Smooth muscle cell (in vitro differentiated cells): ENCODE data around the gene RELB. TPM values are rescaled to one million over a fixed set of nuclear protein-coding genes. Genes with fewer than 3 reads are reported as not detected.

ENCODE experiments used
- DNase-seq: peaks from one replicate; lab custom pipeline; 2025; ENCODE audit not compliant: unreplicated experiment; lab: John Stamatoyannopoulos, UW
- H2AFZ ChIP-seq: fragments of 200-600 bp; sonication (generic); 2 replicates; pipeline ENCODE4 v1.6.0; 2016; ENCODE audit warnings: antibody characterized with exemption, low read depth, mild to moderate bottlenecking
- H3F3A ChIP-seq: fragments of 200-600 bp; sonication (generic); 2 replicates; pipeline ENCODE4 v1.6.0; 2017; ENCODE audit warnings: antibody characterized with exemption, low read depth
- H3K27ac ChIP-seq: fragments of 200-600 bp; sonication (generic); 2 replicates; pipeline ENCODE4 v1.5.1; 2016; ENCODE audit warnings: low read depth, mild to moderate bottlenecking
- H3K27me3 ChIP-seq: fragments of 200-600 bp; sonication (generic); 2 replicates; pipeline ENCODE4 v1.6.1; 2016; ENCODE audit warnings: low read depth, mild to moderate bottlenecking
- H3K36me3 ChIP-seq: fragments of 200-600 bp; sonication (generic); 2 replicates; pipeline ENCODE4 v1.5.1; 2016; ENCODE audit warnings: low read depth
- H3K4me1 ChIP-seq: fragments of 200-600 bp; sonication (generic); 2 replicates; pipeline ENCODE4 v1.5.1; 2016; ENCODE audit warnings: low read depth
- H3K4me2 ChIP-seq: fragments of 200-600 bp; sonication (generic); 2 replicates; pipeline ENCODE4 v1.6.0; 2016; ENCODE audit warnings: mild to moderate bottlenecking
- H3K4me3 ChIP-seq: fragments of 200-600 bp; sonication (generic); 2 replicates; pipeline ENCODE4 v1.5.1; 2016; ENCODE audit warnings: mild to moderate bottlenecking
- H3K79me2 ChIP-seq: fragments of 200-600 bp; sonication (generic); 2 replicates; pipeline ENCODE4 v1.6.0; 2016; ENCODE audit warnings: low read depth, mild to moderate bottlenecking
- H3K9ac ChIP-seq: fragments of 200-600 bp; sonication (generic); 2 replicates; pipeline ENCODE4 v1.6.0; 2016; ENCODE audit warnings: low read depth
- H3K9me3 ChIP-seq: fragments of 200-600 bp; sonication (generic); replicated peaks from 2 replicates; pipeline ENCODE4 v1.5.1; 2016; ENCODE audit warnings: low read depth
- H4K20me1 ChIP-seq: fragments of 200-600 bp; sonication (generic); 2 replicates; pipeline ENCODE4 v1.6.0; 2016; ENCODE audit warnings: low read depth
- WGBS: methylation state at CpG from one replicate; pipeline ENCODE4 v1.1.7; 2016; ENCODE audit warnings: low lambda C conversion rate; 5-methylcytosine and 5-hydroxymethylcytosine counted together
- polyA plus RNA-seq: library from polyadenylated mRNA; unstranded; fragments of >200 nt; fragmentation: Nextera tagmentation; extraction: Ambion mirVana; gene quantifications from 2 replicates; pipeline ENCODE4 v1.2.1, GENCODE V29; 2016
- total RNA-seq: library from RNA; depleted of rRNA; stranded (reverse); fragments of >200 nt; gene quantifications from 2 replicates; pipeline ENCODE4 v1.2.3, GENCODE V29; 2014
- TF ChIP-seq, protein P1 (sequence below): fragments of 200-600 bp; sonication (generic); IDR thresholded peaks from 2 replicates; pipeline ENCODE4 v1.5.1; 2017; ENCODE audit warnings: borderline replicate concordance, mild to moderate bottlenecking, antibody characterized with exemption; ENCODE audit not compliant: insufficient read depth, poor library complexity, severe bottlenecking

The RELB gene
- total and polyA plus RNA-seq, 2 experiments from 2014 or later, result 11.2 to 27.1 TPM

DNA sequence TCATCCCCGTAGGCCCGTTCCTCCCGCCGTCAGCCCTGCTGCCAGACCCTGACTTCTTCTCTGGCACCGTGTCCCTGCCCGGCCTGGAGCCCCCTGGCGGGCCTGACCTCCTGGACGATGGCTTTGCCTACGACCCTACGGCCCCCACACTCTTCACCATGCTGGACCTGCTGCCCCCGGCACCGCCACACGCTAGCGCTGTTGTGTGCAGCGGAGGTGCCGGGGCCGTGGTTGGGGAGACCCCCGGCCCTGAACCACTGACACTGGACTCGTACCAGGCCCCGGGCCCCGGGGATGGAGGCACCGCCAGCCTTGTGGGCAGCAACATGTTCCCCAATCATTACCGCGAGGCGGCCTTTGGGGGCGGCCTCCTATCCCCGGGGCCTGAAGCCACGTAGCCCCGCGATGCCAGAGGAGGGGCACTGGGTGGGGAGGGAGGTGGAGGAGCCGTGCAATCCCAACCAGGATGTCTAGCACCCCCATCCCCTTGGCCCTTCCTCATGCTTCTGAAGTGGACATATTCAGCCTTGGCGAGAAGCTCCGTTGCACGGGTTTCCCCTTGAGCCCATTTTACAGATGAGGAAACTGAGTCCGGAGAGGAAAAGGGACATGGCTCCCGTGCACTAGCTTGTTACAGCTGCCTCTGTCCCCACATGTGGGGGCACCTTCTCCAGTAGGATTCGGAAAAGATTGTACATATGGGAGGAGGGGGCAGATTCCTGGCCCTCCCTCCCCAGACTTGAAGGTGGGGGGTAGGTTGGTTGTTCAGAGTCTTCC, 36.3 kb downstream of the RELB start:
- Histone ChIP-seq H3K4me2 (no peak overlapping the region), H2AFZ (no peak overlapping the region), H3K4me1 (peaks cover 7% of the 10 kb centered on the region), H3K27me3 (no peaks in the 10 kb centered on the region), H3K36me3 (peaks cover 6% of the 10 kb centered on the region), H3K79me2 (peaks cover 32% of the 10 kb centered on the region), H4K20me1 (peaks cover 32% of the 10 kb centered on the region), H3K9me3 (no peaks in the 10 kb centered on the region), H3K9ac (no peak overlapping the region), H3K4me3 (no peak overlapping the region), H3F3A (no peaks in the 10 kb centered on the region), H3K27ac (no peak overlapping the region)
- DNase-seq, result no peak
- 97% methylated on average over 37 of the region's 37 CpGs for WGBS
- TF ChIP-seq, protein P1, sequence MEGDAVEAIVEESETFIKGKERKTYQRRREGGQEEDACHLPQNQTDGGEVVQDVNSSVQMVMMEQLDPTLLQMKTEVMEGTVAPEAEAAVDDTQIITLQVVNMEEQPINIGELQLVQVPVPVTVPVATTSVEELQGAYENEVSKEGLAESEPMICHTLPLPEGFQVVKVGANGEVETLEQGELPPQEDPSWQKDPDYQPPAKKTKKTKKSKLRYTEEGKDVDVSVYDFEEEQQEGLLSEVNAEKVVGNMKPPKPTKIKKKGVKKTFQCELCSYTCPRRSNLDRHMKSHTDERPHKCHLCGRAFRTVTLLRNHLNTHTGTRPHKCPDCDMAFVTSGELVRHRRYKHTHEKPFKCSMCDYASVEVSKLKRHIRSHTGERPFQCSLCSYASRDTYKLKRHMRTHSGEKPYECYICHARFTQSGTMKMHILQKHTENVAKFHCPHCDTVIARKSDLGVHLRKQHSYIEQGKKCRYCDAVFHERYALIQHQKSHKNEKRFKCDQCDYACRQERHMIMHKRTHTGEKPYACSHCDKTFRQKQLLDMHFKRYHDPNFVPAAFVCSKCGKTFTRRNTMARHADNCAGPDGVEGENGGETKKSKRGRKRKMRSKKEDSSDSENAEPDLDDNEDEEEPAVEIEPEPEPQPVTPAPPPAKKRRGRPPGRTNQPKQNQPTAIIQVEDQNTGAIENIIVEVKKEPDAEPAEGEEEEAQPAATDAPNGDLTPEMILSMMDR, result no peak

- H3K9ac ChIP-seq, result peak within 1 kb of the TSS; percentile 94
- H3F3A ChIP-seq, result peaks cover under 1% of the 10 kb centered on the region
- no peak within 1 kb of the TSS for H2AFZ ChIP-seq
- TF ChIP-seq, protein P1, result no peak
- H3K36me3 ChIP-seq, result peaks cover 6% of the 10 kb centered on the region
- no peaks in the 10 kb centered on the region for H3K27me3 ChIP-seq
- H3K4me2 ChIP-seq, result peak within 1 kb of the TSS; percentile 88
- peak; percentile 71 for DNase-seq
- H3K4me1 ChIP-seq, result peaks cover 7% of the 10 kb centered on the region
- peaks cover 48% of the 10 kb centered on the region for H4K20me1 ChIP-seq
- WGBS, result 4% methylated on average over 53 of the region's 62 CpGs
- peak within 1 kb of the TSS; percentile 86 for H3K4me3 ChIP-seq
- peaks cover 49% of the 10 kb centered on the region for H3K79me2 ChIP-seq
- H3K27ac ChIP-seq, result peak within 1 kb of the TSS; percentile 91
- no peaks in the 10 kb centered on the region for H3K9me3 ChIP-seq
Observed at GRCh38 chr19:45038931-45039893, 37.9 kb downstream of the RELB start, which contains the start of gene CLASRP. CLASRP (plus strand) TSS chr19:45039045; CDS start chr19:45040213, 1,168 bp downstream.

DNA sequence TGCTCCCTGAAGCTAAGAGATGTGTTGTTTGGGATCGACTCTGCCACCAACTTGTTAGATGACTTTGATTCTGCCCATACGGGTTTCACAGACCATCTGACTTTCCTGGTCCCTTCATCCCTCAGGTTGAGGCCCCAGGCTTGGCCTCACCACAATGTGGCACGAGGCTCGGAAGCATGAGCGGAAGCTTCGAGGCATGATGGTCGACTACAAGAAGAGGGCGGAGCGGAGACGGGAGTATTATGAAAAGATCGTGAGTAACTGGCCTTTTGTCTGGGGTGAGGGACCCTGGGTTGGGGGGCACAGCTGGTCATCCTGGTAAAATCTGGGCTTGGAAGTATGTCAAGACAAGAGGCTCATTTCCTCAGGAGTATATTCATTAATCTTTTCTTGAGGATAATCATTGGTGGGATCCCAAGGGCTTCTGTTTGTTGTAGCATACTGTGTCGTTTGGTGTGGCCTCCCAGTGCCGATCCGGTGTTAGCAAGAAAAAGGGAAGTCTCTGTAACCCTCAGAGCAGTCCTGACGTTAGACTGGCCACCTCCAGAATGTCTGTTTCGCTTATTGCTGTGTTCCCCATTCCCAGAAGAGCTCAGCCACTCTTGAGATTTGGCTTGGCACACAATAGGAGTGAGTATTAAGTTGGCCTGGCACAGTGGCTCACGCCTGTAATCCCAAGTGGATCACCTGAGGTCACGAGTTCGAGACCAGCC, 39.0 kb downstream of the RELB start:
- Histone ChIP-seq H3K4me3 (peak overlapping the region; percentile 86), H3F3A (peaks cover 4% of the 10 kb centered on the region), H3K79me2 (peaks cover 59% of the 10 kb centered on the region), H3K9ac (peak overlapping the region; percentile 94), H3K36me3 (peaks cover 8% of the 10 kb centered on the region), H3K4me1 (peaks cover 7% of the 10 kb centered on the region), H3K4me2 (peak overlapping the region; percentile 88), H2AFZ (no peak overlapping the region), H4K20me1 (peaks cover 58% of the 10 kb centered on the region), H3K27me3 (no peaks in the 10 kb centered on the region), H3K27ac (no peak overlapping the region), H3K9me3 (no peaks in the 10 kb centered on the region)
- no peak for DNase-seq
- TF ChIP-seq, protein P1, result no peak
- 93% methylated on average over 19 of the region's 19 CpGs for WGBS
